SK-N-SH (cell line): ENCODE data around the gene ARHGEF18. TPM values are rescaled to one million over a fixed set of nuclear protein-coding genes. Genes with fewer than 3 reads are reported as not detected.

Experiments
- CTCF ChIA-PET: fragments of 300-600, 350-600 bp; formaldehyde crosslinking; extraction: SDS; loops from one replicate; lab custom pipeline; 2021; lab: Yijun Ruan, JAX
- POLR2A ChIA-PET: fragments of 350-600 bp; sonication (Branson Sonifier 250); formaldehyde crosslinking; extraction: SDS; loops from one replicate; lab custom pipeline; 2020; ENCODE audit warnings: antibody characterized with exemption, inconsistent platforms; lab: Yijun Ruan, JAX
- DNase-seq: peaks from one replicate; pipeline ENCODE4 v3.0.0; 2012
- H2AFZ ChIP-seq: fragments of 200-600 bp; sonication (generic); 2 replicates; pipeline ENCODE4 v1.8.1; 2016; ENCODE audit warnings: antibody characterized with exemption, mild to moderate bottlenecking, low read depth
- H3F3A ChIP-seq: fragments of 200-600 bp; sonication (generic); replicated peaks from 2 replicates; pipeline ENCODE3; 2016; ENCODE audit warnings: antibody characterized with exemption, mild to moderate bottlenecking; ENCODE audit not compliant: insufficient read depth
- H3K27ac ChIP-seq, 2 experiments: fragments of 200-500 bp in 1 of 2; fragments of 200-600 bp in 1 of 2; sonication (Bioruptor generic) in 1 of 2; sonication (generic), shearing (Covaris generic) in 1 of 2; 2 replicates each; pipeline versions ENCODE4 v1.5.1 to v1.6.1; 2014 to 2016; ENCODE audit warnings: low read depth in 2 of 2, inconsistent platforms in 1 of 2, low read length in 1 of 2, mild to moderate bottlenecking in 1 of 2, mixed read lengths in 1 of 2
- H3K27me3 ChIP-seq: fragments of 200-600 bp; sonication (generic), shearing (Covaris generic); 2 replicates; pipeline ENCODE4 v1.6.1; 2016; ENCODE audit warnings: mixed run types; ENCODE audit not compliant: insufficient read depth
- H3K36me3 ChIP-seq, 2 experiments: fragments of 200-500 bp in 1 of 2; fragments of 200-600 bp in 1 of 2; sonication (Bioruptor generic) in 1 of 2; sonication (generic) in 1 of 2; replicated peaks in 1 of 2; 2 replicates each; pipeline versions ENCODE3 to v1.5.1; 2014 to 2016; ENCODE audit warnings: low read length in 1 of 2, mild to moderate bottlenecking in 1 of 2; ENCODE audit not compliant: insufficient read depth in 2 of 2, control insufficient read depth in 1 of 2
- H3K4me1 ChIP-seq, 2 experiments: fragments of 200-500 bp in 1 of 2; fragments of 200-600 bp in 1 of 2; sonication (Bioruptor generic) in 1 of 2; sonication (generic), shearing (Covaris generic) in 1 of 2; 2 replicates each; pipeline versions ENCODE4 v1.5.1 to v1.6.1; 2014 to 2016; ENCODE audit warnings: low read depth in 1 of 2, low read length in 1 of 2, mixed run types in 1 of 2; ENCODE audit not compliant: insufficient read depth in 2 of 2, control insufficient read depth in 1 of 2
- H3K4me2 ChIP-seq: fragments of 200-600 bp; sonication (generic), shearing (Covaris generic); 2 replicates; pipeline ENCODE4 v1.6.1; 2017; ENCODE audit warnings: mixed run types
- H3K4me3 ChIP-seq, 2 experiments: fragments of 200-500 bp in 1 of 2; fragments of 200-600 bp in 1 of 2; sonication (Bioruptor generic) in 1 of 2; sonication (generic), shearing (Covaris generic) in 1 of 2; 2 replicates each; pipeline versions ENCODE4 v1.5.1 to v1.8.1; 2014 to 2016; ENCODE audit warnings: low read depth in 2 of 2, inconsistent platforms in 1 of 2, low read length in 1 of 2, mild to moderate bottlenecking in 1 of 2, mixed read lengths in 1 of 2, moderate library complexity in 1 of 2
- H3K79me2 ChIP-seq: fragments of 200-600 bp; sonication (generic); 2 replicates; pipeline ENCODE4 v1.8.1; 2017; ENCODE audit warnings: mild to moderate bottlenecking; ENCODE audit not compliant: insufficient read depth
- H3K9ac ChIP-seq: fragments of 200-600 bp; sonication (generic); 2 replicates; pipeline ENCODE4 v1.6.1; 2017; ENCODE audit warnings: mixed run types
- H3K9me2 ChIP-seq: fragments of 200-600 bp; sonication (generic); 2 replicates; pipeline ENCODE4 v1.6.1; 2017; ENCODE audit warnings: mixed run types
- H3K9me3 ChIP-seq: fragments of 200-600 bp; sonication (generic); 2 replicates; pipeline ENCODE4 v1.6.1; 2017; ENCODE audit warnings: mixed run types, mild to moderate bottlenecking, moderate library complexity
- H4K20me1 ChIP-seq: fragments of 200-600 bp; sonication (generic); 2 replicates; pipeline ENCODE4 v1.6.1; 2017; ENCODE audit warnings: mild to moderate bottlenecking, mixed run types; ENCODE audit not compliant: insufficient read depth
- CTCF ChIP-seq: fragments of 200-600 bp; sonication (generic); IDR thresholded peaks from 2 replicates; pipeline ENCODE4 v1.6.1; 2017; ENCODE audit warnings: antibody characterized with exemption, mild to moderate bottlenecking, moderate library complexity
- ELF1 ChIP-seq: IDR thresholded peaks from 2 replicates; pipeline ENCODE4 v1.4.0; 2012
- EP300 ChIP-seq, 2 experiments: IDR thresholded peaks; 2 replicates each; pipeline versions ENCODE4 v1.4.0 to v1.6.1; 2012; ENCODE audit warnings: borderline replicate concordance in 1 of 2, low read depth in 1 of 2, low read length in 1 of 2
- FOXJ3 ChIP-seq: sonication (generic); formaldehyde crosslinking; IDR thresholded peaks from 2 replicates; pipeline ENCODE4 v1.5.1; 2020; ENCODE audit warnings: mild to moderate bottlenecking, missing genetic modification reagents
- JUND ChIP-seq: IDR thresholded peaks from 2 replicates; pipeline ENCODE4 v1.4.0; 2012
- MAX ChIP-seq: IDR thresholded peaks from 2 replicates; pipeline ENCODE4 v1.4.0; 2012; ENCODE audit warnings: low read depth
- MEF2A ChIP-seq: IDR thresholded peaks from 2 replicates; pipeline ENCODE4 v1.4.0; 2012; ENCODE audit warnings: low read depth, borderline replicate concordance
- MXI1 ChIP-seq: IDR thresholded peaks from 2 replicates; pipeline ENCODE4 v1.6.1; 2012; ENCODE audit warnings: mild to moderate bottlenecking, low read depth, low read length, improper control_type of control experiment
- NRF1 ChIP-seq: IDR thresholded peaks from 2 replicates; pipeline ENCODE4 v1.6.1; 2012; ENCODE audit warnings: low read depth, mild to moderate bottlenecking, low read length
- POLR2AphosphoS5 ChIP-seq: IDR thresholded peaks from 2 replicates; pipeline ENCODE4 v1.6.1; 2012; ENCODE audit warnings: low read depth, low read length
- RAD21 ChIP-seq: IDR thresholded peaks from 2 replicates; pipeline ENCODE4 v1.6.1; 2012; ENCODE audit warnings: mild to moderate bottlenecking, low read length
- RCOR1 ChIP-seq: fragments of 150-350 bp; IDR thresholded peaks from 2 replicates; pipeline ENCODE4 v1.6.1; 2017; ENCODE audit warnings: antibody characterized with exemption, low read length
- RFX5 ChIP-seq: IDR thresholded peaks from 2 replicates; pipeline ENCODE4 v1.6.1; 2012; ENCODE audit warnings: mild to moderate bottlenecking, improper control_type of control experiment, low read length
- SIN3A ChIP-seq: IDR thresholded peaks from 2 replicates; pipeline ENCODE4 v1.6.1; 2012; ENCODE audit warnings: low read depth, mild to moderate bottlenecking, low read length, moderate library complexity, borderline replicate concordance
- USF1 ChIP-seq: IDR thresholded peaks from 2 replicates; pipeline ENCODE4 v1.4.0; 2012; ENCODE audit warnings: low read depth, borderline replicate concordance
- USF2 ChIP-seq: fragments of 150-350 bp; IDR thresholded peaks from 2 replicates; pipeline ENCODE4 v1.6.1; 2017; ENCODE audit warnings: antibody characterized with exemption, low read length, low read depth, borderline replicate concordance
- YY1 ChIP-seq: IDR thresholded peaks from 2 replicates; pipeline ENCODE4 v1.4.0; 2012; ENCODE audit warnings: low read depth, mild to moderate bottlenecking
- ZBTB33 ChIP-seq: IDR thresholded peaks from 2 replicates; pipeline ENCODE4 v1.4.0; 2012; ENCODE audit warnings: low read depth, borderline replicate concordance
- WGBS: methylation state at CpG from one replicate; pipeline ENCODE4 v1.1.6; 2017; ENCODE audit warnings: low lambda C conversion rate; 5-methylcytosine and 5-hydroxymethylcytosine counted together
- polyA plus RNA-seq, 3 experiments: library from polyadenylated mRNA; depleted of rRNA; stranded (reverse); fragments of >200 nt; gene quantifications; 2 replicates each; pipeline ENCODE4 v1.2.3, GENCODE V29; 2012

Gene ARHGEF18
- polyA plus RNA-seq, 1 of the 3 experiments (the other 2 are of a cell fraction), result 11.7 TPM

- Histone ChIP-seq H3K9me2 (no peaks in the 10 kb centered on the region), H3K9ac (no peak overlapping the region), H3K36me3 (no peaks in the 10 kb centered on the region), H3K79me2 (no peaks in the 10 kb centered on the region), H3K27ac (no peak overlapping the region), H3K4me2 (no peak overlapping the region), H3K9me3 (no peaks in the 10 kb centered on the region), H4K20me1 (no peaks in the 10 kb centered on the region), H3K4me3 (no peak overlapping the region), H3F3A (no peaks in the 10 kb centered on the region), H3K4me1 (no peaks in the 10 kb centered on the region; a peak in 2 of 4 replicates), H3K27me3 (no peaks in the 10 kb centered on the region), H2AFZ (no peak overlapping the region)
- CTCF ChIA-PET, result interaction anchor here (1.0 kb wide), 1 partner anchor 20 kb away, joined by 3 read pairs; no protein-coding TSS in a partner anchor
- no peak for DNase-seq
- POLR2A ChIA-PET, result no interaction called here
- TF ChIP-seq USF2, result no peak
- no peak for TF ChIP-seq POLR2AphosphoS5
- no peak for TF ChIP-seq FOXJ3 (CRISPR knock-in tag)
- no peak for TF ChIP-seq SIN3A
- no peak for TF ChIP-seq JUND
- no peak for TF ChIP-seq NRF1
- TF ChIP-seq YY1, result no peak
- TF ChIP-seq USF1, result no peak
- no peak for TF ChIP-seq CTCF
- TF ChIP-seq EP300 (IDR thresholded peaks at IDR 0.05; ENCODE audit: borderline replicate concordance in 1 of 2, low read depth in 1 of 2, low read length in 1 of 2), result no peak
- no peak for TF ChIP-seq MXI1
- TF ChIP-seq RCOR1, result no peak
- TF ChIP-seq MAX, result no peak
- TF ChIP-seq MEF2A, result no peak
- no peak for TF ChIP-seq ZBTB33
- no peak for TF ChIP-seq RAD21
- no peak for TF ChIP-seq RFX5
- no peak for TF ChIP-seq ELF1
- TF ChIP-seq, all 33 proteins: peak for 0
- 71% methylated on average over 8 of the region's 11 CpGs for WGBS
Observed at GRCh38 chr19:7372810-7373209, 24.1 kb downstream of the ARHGEF18 start.
